GM12878 (cell line): Measurements from ENCODE around the gene GLUD1.
"Not testable (repeated sequence)": the region's sequence is repeated elsewhere in the genome, so short reads cannot be mapped to it uniquely, and the experiment has no call there.

Experiments
- CBX5 ChIP-seq: sonication (generic); IDR thresholded peaks from 2 replicates; pipeline ENCODE4 v1.6.1; 2016; ENCODE audit warnings: low read depth, moderate library complexity, mild to moderate bottlenecking, inconsistent platforms
- CTCF ChIP-seq, 3 experiments: IDR thresholded peaks in 2 of 3; conservative IDR thresholded peaks in 1 of 3; 2 replicates each; pipeline ENCODE4 v1.5.1; 2011; ENCODE audit warnings: low read depth in 3 of 3, low read length in 3 of 3, mild to moderate bottlenecking in 3 of 3, control low read depth in 2 of 3, moderate library complexity in 2 of 3, inconsistent platforms in 1 of 3, mixed read lengths in 1 of 3; ENCODE audit not compliant: control insufficient read depth in 2 of 3, insufficient read depth in 1 of 3; ENCODE audit errors: extremely low read depth in 1 of 3
- GABPA ChIP-seq: IDR thresholded peaks from 2 replicates; pipeline ENCODE4 v1.6.1; 2014; ENCODE audit warnings: antibody characterized with exemption, low read depth, mild to moderate bottlenecking, inconsistent platforms
- JUNB ChIP-seq: IDR thresholded peaks from 2 replicates; pipeline ENCODE4 v1.6.1; 2016; ENCODE audit warnings: antibody characterized with exemption, mild to moderate bottlenecking
- NFIC ChIP-seq: IDR thresholded peaks from 2 replicates; pipeline ENCODE4 v1.6.1; 2012; ENCODE audit warnings: low read depth, mild to moderate bottlenecking, inconsistent platforms, low read length, moderate library complexity
- POLR2A ChIP-seq: IDR thresholded peaks from 2 replicates; pipeline ENCODE4 v1.6.1; 2011; ENCODE audit warnings: low read depth, mild to moderate bottlenecking, low read length
- POLR2AphosphoS5 ChIP-seq: IDR thresholded peaks from 2 replicates; pipeline ENCODE4 v1.6.1; 2011; ENCODE audit warnings: mild to moderate bottlenecking, low read length, inconsistent platforms
- REST ChIP-seq: IDR thresholded peaks from 2 replicates; pipeline ENCODE4 v1.6.1; 2012; ENCODE audit warnings: mild to moderate bottlenecking, low read depth, low read length
- STAT3 ChIP-seq: IDR thresholded peaks from 2 replicates; pipeline ENCODE4 v1.6.1; 2011; ENCODE audit warnings: low read depth, low read length, improper control_type of control experiment
- TARDBP ChIP-seq: IDR thresholded peaks from 2 replicates; pipeline ENCODE4 v1.6.1; 2016; ENCODE audit warnings: borderline replicate concordance
- ZNF207 ChIP-seq: fragments of 450-650 bp; IDR thresholded peaks from 2 replicates; pipeline ENCODE4 v1.6.1; 2014; ENCODE audit warnings: antibody characterized with exemption, mild to moderate bottlenecking, borderline replicate concordance

GRCh38 chr10:87019504-87019903 is 75.1 kb downstream of the GLUD1 start:
- not testable (repeated sequence) for TF ChIP-seq TARDBP; CBX5; POLR2A; ZNF207; GABPA; CTCF (IDR thresholded peaks at IDR 0.05 in 2 of 3, conservative IDR thresholded peaks at IDR 0.05 in 1 of 3; ENCODE audit: control insufficient read depth in 2 of 3, extremely low read depth in 1 of 3, insufficient read depth in 1 of 3, low read depth in 3 of 3, low read length in 3 of 3); POLR2AphosphoS5; REST; STAT3; JUNB; NFIC
